DMS114 treated with DMSO at 0.1 percent for 48 hours (cell line): Measurements from ENCODE around the gene PAPSS1.

Source experiments
- DNase-seq: peaks from one replicate; lab custom pipeline; 2025; ENCODE audit not compliant: unreplicated experiment; lab: John Stamatoyannopoulos, UW

The PAPSS1 gene

GRCh38 chr4:107630185-107630705 is 89.8 kb downstream of the PAPSS1 start:
- DNase-seq, result no peak

DNA sequence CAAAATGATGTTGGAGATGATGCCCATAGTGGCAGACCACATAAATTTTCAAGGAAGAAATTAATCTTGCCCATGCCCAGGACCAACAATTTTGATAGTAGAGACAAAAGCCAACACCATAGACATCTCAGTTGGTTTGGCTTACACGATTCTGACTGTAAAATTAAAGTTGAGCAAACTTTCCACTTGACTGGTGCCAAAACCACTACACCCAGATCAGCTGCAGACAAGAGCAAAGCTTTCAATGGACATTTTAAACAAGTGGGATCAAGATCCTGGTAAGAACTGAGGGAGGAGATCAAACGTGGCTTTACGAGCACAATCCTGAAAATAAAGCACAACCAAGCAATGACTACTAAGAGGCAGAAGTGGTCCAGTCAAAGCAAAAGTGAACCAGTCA is 90.7 kb downstream of the PAPSS1 start:
- no peak for DNase-seq

DNA sequence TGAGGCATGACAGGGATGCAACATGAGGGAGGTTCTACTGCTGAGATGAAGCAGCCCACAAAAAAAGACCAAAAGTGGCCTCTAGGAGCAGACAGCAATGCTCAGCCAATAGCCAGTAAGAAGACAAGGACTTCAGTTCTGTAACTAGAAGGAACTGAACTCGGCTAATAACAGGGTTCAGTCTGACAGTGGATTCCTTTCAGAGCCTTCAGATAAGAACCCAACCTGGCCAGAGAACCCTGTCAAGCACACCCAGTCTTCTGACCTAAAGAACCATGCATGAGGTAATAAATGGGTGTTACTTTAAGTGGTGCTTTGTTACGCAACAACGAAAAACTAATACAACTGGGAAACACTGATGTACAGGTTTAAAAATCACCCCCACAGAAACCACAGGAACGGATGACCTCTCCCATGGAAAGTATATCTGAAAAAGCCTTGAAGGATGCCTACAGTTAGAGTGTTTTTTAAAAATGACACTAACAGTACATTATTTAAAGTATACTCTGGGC is 94.6 kb downstream of the PAPSS1 start:
- no peak for DNase-seq

DNA sequence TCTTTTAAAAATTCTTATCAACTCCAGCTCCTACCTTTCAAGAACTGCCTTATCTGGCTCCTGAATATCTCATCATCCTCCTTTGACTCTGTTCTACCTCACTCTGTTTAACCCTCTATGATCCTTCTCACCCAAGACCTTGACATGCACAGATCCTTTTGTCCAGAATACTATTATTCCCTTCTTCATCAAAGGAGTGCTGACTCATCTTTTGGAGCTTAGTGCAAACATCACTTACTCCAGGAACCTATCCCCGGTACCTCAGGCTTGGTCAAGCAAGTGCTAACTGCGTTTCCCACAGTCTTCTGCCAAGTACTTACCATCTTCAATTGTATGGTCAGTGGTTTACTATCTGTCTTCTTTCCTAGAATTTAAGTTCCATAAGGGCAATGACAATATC is 96.0 kb downstream of the PAPSS1 start:
- DNase-seq, result no peak

DNA sequence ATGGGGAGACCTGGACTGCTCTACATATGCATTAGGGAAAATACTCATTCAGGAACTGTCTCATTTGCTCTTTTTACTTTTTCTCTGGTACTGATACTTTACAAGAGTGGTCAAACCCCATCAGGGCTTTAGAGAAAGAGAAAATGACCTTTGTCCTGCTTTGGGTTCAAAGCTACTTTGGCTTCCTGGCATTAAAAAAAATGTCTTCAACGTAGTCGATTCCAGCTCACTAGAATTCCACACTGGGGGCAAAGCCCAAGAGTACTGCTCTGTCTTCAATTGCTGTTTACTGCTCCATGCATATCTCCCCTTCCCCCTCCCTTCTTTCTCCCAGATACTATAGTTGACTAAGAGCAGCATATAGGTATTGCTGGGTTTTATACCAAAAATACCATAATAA is 98.0 kb downstream of the PAPSS1 start:
- no peak for DNase-seq

DNA sequence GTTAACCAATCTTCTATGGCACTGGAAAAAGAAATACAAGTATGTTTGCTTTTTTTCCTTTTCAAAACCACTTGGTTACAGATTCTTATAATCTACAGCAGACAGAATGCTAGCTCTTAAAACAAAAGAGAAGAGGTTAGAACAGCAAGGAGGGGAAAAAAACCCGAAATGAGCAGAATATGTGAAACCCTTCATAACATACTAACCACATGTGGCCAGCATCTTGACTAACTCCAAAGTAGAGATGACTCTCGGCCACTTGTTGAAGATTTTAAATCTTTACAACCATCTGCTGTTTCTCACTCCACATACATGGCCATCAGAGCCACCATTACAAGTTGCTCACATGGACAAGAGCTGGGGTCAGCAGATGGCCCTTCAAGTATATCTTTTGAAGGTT is 100.3 kb downstream of the PAPSS1 start:
- no peak for DNase-seq

- no peak for DNase-seq
Measured at GRCh38 chr4:107619066-107619465, 101.0 kb downstream of the PAPSS1 start.

DNA sequence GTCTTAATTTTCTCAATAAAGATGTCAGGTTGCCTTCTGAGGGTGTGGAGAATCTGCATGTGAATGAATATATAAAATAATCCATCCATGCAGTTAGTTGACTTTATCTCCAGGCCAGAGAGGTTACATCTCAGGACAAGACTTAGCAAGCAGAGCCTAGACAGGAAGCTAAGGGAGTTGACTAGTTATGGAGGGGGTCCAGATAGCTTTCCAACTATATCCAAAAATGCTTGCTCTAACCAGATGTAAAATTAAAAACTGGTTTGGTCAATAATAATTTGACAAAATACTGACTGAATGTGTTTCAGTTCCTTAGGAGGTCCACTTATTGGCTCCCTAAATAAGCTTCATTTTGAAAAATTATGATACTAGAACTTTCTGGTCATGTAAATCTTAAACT is 101.4 kb downstream of the PAPSS1 start:
- DNase-seq, result no peak

GRCh38 chr4:107616838-107617389 is 103.1 kb downstream of the PAPSS1 start:
- DNase-seq, result no peak

DNA sequence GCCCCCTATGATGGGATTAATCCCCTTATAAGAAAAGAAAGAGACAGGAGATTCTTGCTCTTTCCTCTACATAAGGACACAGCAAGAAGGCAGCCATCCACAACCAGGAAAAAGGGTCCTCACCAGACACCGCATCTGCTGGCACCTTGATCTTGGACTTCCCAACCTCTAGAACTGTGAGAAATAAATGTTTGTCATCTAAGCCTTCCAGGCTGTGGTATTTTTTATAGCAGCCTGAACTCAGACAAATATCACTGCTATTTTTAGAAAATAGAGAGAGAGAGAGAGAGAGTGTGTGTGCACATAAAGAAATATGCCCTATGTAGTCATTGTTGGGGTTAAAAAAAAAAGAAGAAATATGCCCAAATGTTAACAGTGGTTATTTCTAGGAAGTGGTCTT is 104.2 kb downstream of the PAPSS1 start:
- DNase-seq, result no peak

DNA sequence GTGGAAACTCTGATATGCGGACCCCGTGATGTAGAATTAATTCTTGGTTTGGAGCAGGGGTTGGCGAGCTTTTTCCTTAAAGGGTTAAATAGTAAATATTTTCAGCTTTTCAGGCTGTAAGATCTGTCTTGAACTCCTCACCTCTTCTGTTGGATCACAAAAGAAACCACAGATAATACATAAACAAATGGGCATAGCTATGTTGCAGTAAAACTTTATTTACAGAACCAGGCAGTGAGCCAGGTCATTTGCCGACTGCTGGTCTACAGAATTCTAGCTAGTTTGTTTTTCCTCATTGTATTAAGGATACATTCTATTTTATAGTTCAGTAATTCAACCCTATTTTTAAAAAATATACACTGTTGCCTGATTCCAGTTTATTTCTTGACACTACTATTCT is 116.6 kb downstream of the PAPSS1 start:
- DNase-seq, result no peak

DNA sequence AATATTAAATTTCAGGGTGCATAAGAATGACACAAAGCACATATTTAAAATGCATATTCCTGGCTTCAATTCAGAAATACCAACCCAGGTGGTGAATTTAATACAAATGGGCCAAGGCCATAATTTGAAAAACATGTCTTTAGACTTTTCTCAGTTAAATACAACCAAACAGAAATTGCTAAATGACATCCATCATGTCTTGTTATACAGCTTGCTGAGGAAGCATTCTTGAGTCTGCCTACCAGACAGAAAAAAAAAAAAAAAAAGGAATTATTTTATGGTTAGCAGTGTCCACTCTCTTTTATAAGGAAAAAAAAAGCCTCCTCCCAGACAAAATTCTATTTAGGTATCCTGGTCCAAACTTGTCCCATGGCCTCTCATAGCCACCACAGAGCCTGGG is 119.1 kb downstream of the PAPSS1 start:
- no peak for DNase-seq

GRCh38 chr4:107600436-107600835 is 119.6 kb downstream of the PAPSS1 start:
- no peak for DNase-seq

DNA sequence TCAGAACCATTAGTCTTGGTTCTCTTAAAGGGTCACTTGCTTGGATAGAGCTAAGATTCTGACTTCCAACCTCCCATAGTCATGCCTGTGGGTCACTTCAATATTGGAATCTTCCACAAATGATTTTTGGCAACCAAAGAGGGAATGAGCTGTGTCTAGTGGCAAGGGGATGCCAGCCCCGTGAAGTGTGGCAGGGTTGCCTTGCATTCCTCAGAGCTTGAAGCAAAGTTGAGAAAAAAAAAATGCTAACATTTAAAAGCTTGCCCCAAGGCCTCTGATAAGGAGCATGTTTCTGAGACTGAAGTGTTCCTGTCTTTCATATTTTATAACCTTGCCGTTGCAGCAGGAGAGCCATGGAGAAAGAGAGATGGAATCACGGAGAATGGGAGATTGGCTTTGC is 120.2 kb downstream of the PAPSS1 start:
- DNase-seq, result no peak

DNA sequence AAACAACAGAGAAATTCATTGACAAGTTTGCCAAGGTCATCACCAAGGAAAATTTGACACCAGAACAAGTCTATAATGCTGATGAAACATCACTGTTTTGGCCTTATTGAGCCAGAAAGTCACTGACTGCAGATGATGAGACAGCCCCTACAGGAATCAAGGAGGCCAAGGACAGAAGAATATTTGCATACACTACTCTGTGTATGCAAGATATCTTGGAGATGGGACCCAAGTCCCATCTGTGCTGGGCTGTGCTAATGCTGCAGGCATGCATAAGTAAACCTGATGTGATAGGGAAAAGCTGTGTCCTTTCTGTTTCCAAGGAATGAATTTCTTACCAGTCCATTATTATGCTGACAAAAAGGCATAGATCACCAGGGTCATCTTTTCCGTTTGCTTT is 126.8 kb downstream of the PAPSS1 start:
- DNase-seq, result no peak

- no peak for DNase-seq
Measured at GRCh38 chr4:107592519-107592918, 127.5 kb downstream of the PAPSS1 start.

DNA sequence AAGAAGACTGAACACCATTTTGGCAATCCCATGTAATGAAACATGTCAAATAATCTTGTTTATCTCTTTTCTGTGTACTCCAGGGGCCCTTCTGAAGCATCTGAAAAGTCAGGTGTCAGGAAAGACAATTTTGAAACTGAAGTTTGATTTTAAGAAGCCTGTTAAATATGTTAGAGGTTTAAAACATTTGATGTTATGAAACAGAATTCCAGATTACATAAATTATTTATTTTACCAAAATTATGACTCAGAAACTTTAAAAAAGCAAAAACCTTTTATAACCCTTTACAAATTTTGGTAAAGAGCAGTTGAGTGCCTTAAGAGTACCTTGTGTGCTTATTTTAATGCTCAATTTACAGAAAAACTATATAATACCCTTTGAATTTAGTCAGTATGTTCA is 130.8 kb downstream of the PAPSS1 start:
- no peak for DNase-seq

DNA sequence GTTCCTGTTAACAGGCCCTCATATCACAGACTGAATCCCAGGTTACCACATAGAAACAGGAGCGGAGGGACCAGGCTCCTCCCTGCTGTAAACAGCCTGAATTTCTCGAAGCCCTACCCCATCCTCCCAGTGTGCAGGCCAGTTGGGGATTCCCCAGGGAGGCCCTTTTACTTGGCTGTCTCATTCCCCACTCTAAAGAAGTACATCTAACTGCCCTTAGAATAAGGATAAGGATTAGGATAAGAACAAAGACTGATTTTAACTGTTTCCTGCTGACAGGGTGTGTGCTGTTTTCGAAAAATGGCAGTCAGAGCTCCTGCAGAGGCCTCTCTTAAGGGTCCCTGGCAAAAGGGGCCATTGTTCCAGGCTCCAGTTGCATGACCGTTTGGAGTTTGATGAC is 133.7 kb downstream of the PAPSS1 start:
- no peak for DNase-seq

DNA sequence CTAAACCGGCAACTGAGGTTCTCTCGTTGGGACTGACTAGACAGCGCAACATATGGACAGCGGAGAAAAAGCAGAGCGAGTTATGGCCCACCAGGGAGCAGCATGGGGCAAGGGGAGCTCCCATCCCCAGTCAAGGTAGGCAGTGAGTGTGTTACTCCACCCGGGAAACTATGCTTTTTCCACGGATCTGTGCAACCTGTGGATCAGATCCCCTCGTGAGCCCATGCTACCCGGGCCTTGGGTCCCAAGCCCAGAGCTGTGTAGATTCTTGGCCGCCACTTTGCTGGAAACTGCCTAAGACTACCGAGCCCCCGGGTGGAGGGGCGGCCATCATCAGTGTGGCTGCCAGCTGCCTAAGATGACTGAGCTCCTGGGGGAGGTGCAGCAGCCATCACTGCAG is 140.9 kb downstream of the PAPSS1 start:
- DNase-seq, result no peak

DNA sequence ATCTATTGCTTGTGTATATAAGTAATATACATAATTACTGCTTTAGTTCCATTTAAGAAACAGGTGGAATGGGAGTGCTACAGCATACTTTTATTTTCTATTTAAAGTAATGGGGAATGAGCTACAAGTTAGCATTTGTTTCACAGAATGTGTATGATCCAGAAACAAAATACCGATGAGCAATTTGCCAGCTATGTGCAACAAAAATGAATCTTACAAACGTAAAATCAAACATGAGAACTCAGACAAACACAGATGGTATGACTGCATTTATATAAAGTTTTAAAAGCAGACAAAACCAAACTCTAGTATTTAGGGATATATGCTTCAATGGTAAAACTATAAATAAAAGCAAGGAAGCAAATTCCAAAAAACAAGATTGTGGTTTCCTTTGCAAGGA is 141.7 kb downstream of the PAPSS1 start:
- DNase-seq, result no peak

GRCh38 chr4:107577743-107578142 is 142.3 kb downstream of the PAPSS1 start:
- no peak for DNase-seq

- DNase-seq, result no peak
Measured at GRCh38 chr4:107575243-107575642, 144.8 kb downstream of the PAPSS1 start.

- no peak for DNase-seq
Measured at GRCh38 chr4:107572281-107572680, 147.8 kb downstream of the PAPSS1 start.
